ENCODE data around the gene LRRC8D. TPM values are rescaled to one million over a fixed set of nuclear protein-coding genes. Genes with fewer than 3 reads are reported as not detected.
A peak's percentile ranks its signal among the peaks of the same experiment; 100 is the strongest.
"Not testable (repeated sequence)": the region's sequence is repeated elsewhere in the genome, so short reads cannot be mapped to it uniquely, and the experiment has no call there.

Gene LRRC8D
- 40.4 TPM for total RNA-seq (2013)
- polyA plus RNA-seq (10 to 100 TPM; 28.0 to 43.8 (median 42.9) TPM), polyA minus RNA-seq (16.2 and 28.5 TPM in 2 replicates), total RNA-seq (31.8 to 65.0 (median 44.1) reads per million in 11 experiments)

- WGBS (ENCODE audit: insufficient coverage): under 1% methylated on average over 79 of the region's 82 CpGs
- peak within 1 kb of the TSS; percentile 91 to 96 for H3K27ac ChIP-seq (ENCODE audit: low read depth in 1 of 2, low read length in 2 of 2)
- peak within 1 kb of the TSS; percentile 89 for H3K9ac ChIP-seq (ENCODE audit: insufficient read depth, low read length, poor library complexity, severe bottlenecking)
Observed at GRCh38 chr1:89820422-89821321, at the start of gene LRRC8D. Gene LRRC8D (plus strand): TSS chr1:89821032. CDS start chr1:89933069, 112,037 bp downstream.

DNA sequence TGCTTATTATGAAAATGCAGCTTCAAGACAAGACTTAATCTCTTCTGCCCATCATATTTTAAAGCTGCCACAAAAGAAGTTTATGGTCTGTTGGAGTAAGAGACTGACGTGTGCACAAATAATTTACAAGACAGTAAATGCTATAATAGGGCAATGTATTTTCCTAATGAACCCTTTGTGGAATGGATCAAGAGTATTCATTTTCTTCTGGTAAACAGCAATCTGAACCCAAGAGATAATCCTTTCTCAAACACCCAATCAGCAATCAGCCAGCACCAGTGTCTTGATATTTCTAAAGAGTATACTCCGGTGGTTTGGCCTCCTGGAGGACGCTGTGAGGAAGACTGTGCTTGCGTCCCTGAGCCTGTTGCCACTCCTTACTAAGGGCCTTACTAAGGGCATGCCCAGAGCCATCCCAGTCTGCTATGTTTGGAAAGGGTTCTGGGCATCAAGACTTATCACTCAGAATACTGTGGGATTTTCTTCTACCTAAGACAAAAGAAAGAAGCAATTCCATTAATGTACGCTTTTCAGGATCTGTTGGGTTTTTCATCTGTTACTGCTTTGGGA lies 48.8 kb upstream of the LRRC8D start:
- peaks cover 10 to 11% of the 10 kb centered on the region in 2 donors for H3K4me1 ChIP-seq (ENCODE audit: control insufficient read depth in 1 of 2, insufficient read depth in 2 of 2, low read length in 2 of 2)
- WGBS (ENCODE audit: insufficient coverage): 100% methylated on average over 2 of the region's 5 CpGs
- H3K9ac ChIP-seq (ENCODE audit: insufficient read depth, low read length, poor library complexity, severe bottlenecking): no peak overlapping the region
- no peaks in the 10 kb centered on the region for H3K27me3 ChIP-seq (ENCODE audit: control insufficient read depth in 2 of 2, insufficient read depth in 2 of 2, low read length in 2 of 2)
- no peak overlapping the region for H3K4me2 ChIP-seq (replicated peaks; ENCODE audit: extremely low read depth, low read length, poor library complexity, severe bottlenecking)
- no peak overlapping the region for H3K4me3 ChIP-seq (replicated peaks in 1 of 3; ENCODE audit: low read depth in 2 of 3, low read length in 3 of 3)
- no peak for DNase-seq
- Mint-ChIP-seq H3K27ac (no peak overlapping the region), H3K4me1 (peaks cover 15% of the 10 kb centered on the region), H3K36me3 (no peaks in the 10 kb centered on the region), H3K27me3 (ENCODE audit: low read depth in 3 of 3) (peaks cover 0 to 1% (median 0%) of the 10 kb centered on the region in 3 donors), H3K9me3 (peaks cover 0 to 1% (median 0%) of the 10 kb centered on the region in 7 donors), H3K4me3 (no peak overlapping the region)
- no peaks in the 10 kb centered on the region for H3K9me3 ChIP-seq (replicated peaks in 1 of 2; ENCODE audit: control insufficient read depth in 1 of 2, insufficient read depth in 1 of 2, low read length in 2 of 2)
- no peaks in the 10 kb centered on the region for H4K20me1 ChIP-seq (ENCODE audit: insufficient read depth, low read length)
- no peaks in the 10 kb centered on the region for H3K36me3 ChIP-seq (replicated peaks in 1 of 2; ENCODE audit: control insufficient read depth in 1 of 2, insufficient read depth in 2 of 2, low read length in 2 of 2)
- no peaks in the 10 kb centered on the region for H3K79me2 ChIP-seq (ENCODE audit: insufficient read depth, low read length)
- H3K27ac ChIP-seq (ENCODE audit: low read depth in 1 of 2, low read length in 2 of 2): no peak overlapping the region
- intact Hi-C loops (cut with micrococcal nuclease): no loop called here
- no peak overlapping the region for H2AFZ ChIP-seq (ENCODE audit: insufficient read depth, low read depth, low read length, poor library complexity, severe bottlenecking)
- TF ChIP-seq, protein P1, sequence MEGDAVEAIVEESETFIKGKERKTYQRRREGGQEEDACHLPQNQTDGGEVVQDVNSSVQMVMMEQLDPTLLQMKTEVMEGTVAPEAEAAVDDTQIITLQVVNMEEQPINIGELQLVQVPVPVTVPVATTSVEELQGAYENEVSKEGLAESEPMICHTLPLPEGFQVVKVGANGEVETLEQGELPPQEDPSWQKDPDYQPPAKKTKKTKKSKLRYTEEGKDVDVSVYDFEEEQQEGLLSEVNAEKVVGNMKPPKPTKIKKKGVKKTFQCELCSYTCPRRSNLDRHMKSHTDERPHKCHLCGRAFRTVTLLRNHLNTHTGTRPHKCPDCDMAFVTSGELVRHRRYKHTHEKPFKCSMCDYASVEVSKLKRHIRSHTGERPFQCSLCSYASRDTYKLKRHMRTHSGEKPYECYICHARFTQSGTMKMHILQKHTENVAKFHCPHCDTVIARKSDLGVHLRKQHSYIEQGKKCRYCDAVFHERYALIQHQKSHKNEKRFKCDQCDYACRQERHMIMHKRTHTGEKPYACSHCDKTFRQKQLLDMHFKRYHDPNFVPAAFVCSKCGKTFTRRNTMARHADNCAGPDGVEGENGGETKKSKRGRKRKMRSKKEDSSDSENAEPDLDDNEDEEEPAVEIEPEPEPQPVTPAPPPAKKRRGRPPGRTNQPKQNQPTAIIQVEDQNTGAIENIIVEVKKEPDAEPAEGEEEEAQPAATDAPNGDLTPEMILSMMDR (IDR thresholded peaks at IDR 0.05): no peak

More at GRCh38 chr1:89820422-89821321, at the start of gene LRRC8D:
- Mint-ChIP-seq H3K9me3 (no peaks in the 10 kb centered on the region), H3K4me1 (peaks cover 81% of the 10 kb centered on the region), H3K4me3 (peak within 1 kb of the TSS; percentile 95 to 99), H3K27me3 (ENCODE audit: low read depth in 3 of 3) (no peaks in the 10 kb centered on the region), H3K27ac (peak within 1 kb of the TSS; percentile 90 to 98 (median 95)), H3K36me3 (peaks cover 17% of the 10 kb centered on the region in 2 donors)
- peaks cover 77 to 93% of the 10 kb centered on the region in 2 donors for H3K4me1 ChIP-seq (ENCODE audit: control insufficient read depth in 1 of 2, insufficient read depth in 2 of 2, low read length in 2 of 2)
- H3K4me2 ChIP-seq (replicated peaks; ENCODE audit: extremely low read depth, low read length, poor library complexity, severe bottlenecking): peak within 1 kb of the TSS; percentile 94
- H3K9me3 ChIP-seq (replicated peaks in 1 of 2; ENCODE audit: control insufficient read depth in 1 of 2, insufficient read depth in 1 of 2, low read length in 2 of 2): no peaks in the 10 kb centered on the region
- intact Hi-C loops (cut with micrococcal nuclease): no loop called here
- H4K20me1 ChIP-seq (ENCODE audit: insufficient read depth, low read length): peaks cover 35% of the 10 kb centered on the region
- H3K27me3 ChIP-seq (ENCODE audit: control insufficient read depth in 2 of 2, insufficient read depth in 2 of 2, low read length in 2 of 2): no peaks in the 10 kb centered on the region
- peaks cover 0 to 4% of the 10 kb centered on the region in 2 donors for H3K36me3 ChIP-seq (replicated peaks in 1 of 2; ENCODE audit: control insufficient read depth in 1 of 2, insufficient read depth in 2 of 2, low read length in 2 of 2)
- peak within 1 kb of the TSS; percentile 93 for H2AFZ ChIP-seq (ENCODE audit: insufficient read depth, low read depth, low read length, poor library complexity, severe bottlenecking)
- DNase-seq: peak; percentile 74 to 85 (median 82)
- TF ChIP-seq, protein P1 (IDR thresholded peaks at IDR 0.05): no peak
- H3K4me3 ChIP-seq (replicated peaks in 1 of 3; ENCODE audit: low read depth in 2 of 3, low read length in 3 of 3): peak within 1 kb of the TSS; percentile 61 to 93 (median 85)
- H3K79me2 ChIP-seq (ENCODE audit: insufficient read depth, low read length): peaks cover 87% of the 10 kb centered on the region

DNA sequence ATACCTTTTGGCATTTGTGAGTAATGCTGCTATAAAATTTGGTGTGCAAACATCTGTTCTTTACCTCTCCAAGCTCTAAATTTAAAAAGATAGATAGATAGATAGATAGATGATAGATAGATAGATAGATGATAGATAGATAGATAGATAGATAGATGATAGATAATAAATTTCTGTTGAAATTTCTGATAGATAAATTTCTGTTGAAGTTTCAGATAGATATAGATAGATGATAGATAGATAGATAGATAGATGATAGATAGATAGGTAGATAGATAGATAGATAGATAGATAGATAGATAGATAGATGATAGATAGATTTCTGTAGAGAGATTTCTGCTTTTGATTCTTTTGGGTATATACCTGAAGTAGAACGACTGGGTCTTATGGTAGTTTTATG lies 44.7 kb upstream of the LRRC8D start:
- intact Hi-C loops (cut with micrococcal nuclease); H3K27ac ChIP-seq (ENCODE audit: low read depth in 1 of 2, low read length in 2 of 2); H2AFZ ChIP-seq (ENCODE audit: insufficient read depth, low read depth, low read length, poor library complexity, severe bottlenecking); H3K9ac ChIP-seq (ENCODE audit: insufficient read depth, low read length, poor library complexity, severe bottlenecking); H3K36me3 Mint-ChIP-seq; DNase-seq; H3K9me3 Mint-ChIP-seq; H3K27ac Mint-ChIP-seq; H3K4me3 Mint-ChIP-seq; H3K27me3 ChIP-seq (ENCODE audit: control insufficient read depth in 2 of 2, insufficient read depth in 2 of 2, low read length in 2 of 2); H3K36me3 ChIP-seq (replicated peaks in 1 of 2; ENCODE audit: control insufficient read depth in 1 of 2, insufficient read depth in 2 of 2, low read length in 2 of 2); H3K79me2 ChIP-seq (ENCODE audit: insufficient read depth, low read length); H3K27me3 Mint-ChIP-seq (ENCODE audit: low read depth in 3 of 3); H3K4me2 ChIP-seq (replicated peaks; ENCODE audit: extremely low read depth, low read length, poor library complexity, severe bottlenecking); H3K4me3 ChIP-seq (replicated peaks in 1 of 3; ENCODE audit: low read depth in 2 of 3, low read length in 3 of 3); H4K20me1 ChIP-seq (ENCODE audit: insufficient read depth, low read length); H3K9me3 ChIP-seq (replicated peaks in 1 of 2; ENCODE audit: control insufficient read depth in 1 of 2, insufficient read depth in 1 of 2, low read length in 2 of 2): not testable (repeated sequence)
- peaks cover 15% of the 10 kb centered on the region for H3K4me1 Mint-ChIP-seq
- WGBS (ENCODE audit: insufficient coverage): no CpG with 5 or more reads among the region's 1 CpG
- H3K4me1 ChIP-seq (ENCODE audit: control insufficient read depth in 1 of 2, insufficient read depth in 2 of 2, low read length in 2 of 2): peaks cover 10 to 11% of the 10 kb centered on the region in 2 donors
